HFF-Myc (cell line): Measurements from ENCODE around the gene EIPR1.

ENCODE experiments used
- DNase-seq: peaks from one replicate; pipeline ENCODE4 v3.0.0-alpha.2; 2011; ENCODE audit warnings: low read depth; ENCODE audit errors: extremely low read depth
- H3K4me3 ChIP-seq: replicated peaks from 2 replicates; pipeline ENCODE4 v1.5.1; 2011; ENCODE audit warnings: low read depth, mild to moderate bottlenecking, control low read depth, low read length
- TF ChIP-seq, protein P1 (sequence below): IDR thresholded peaks from 2 replicates; pipeline ENCODE4 v1.5.1; 2012; ENCODE audit warnings: mild to moderate bottlenecking, low read depth, low read length, control low read depth; ENCODE audit errors: missing control alignments

The EIPR1 gene

DNA sequence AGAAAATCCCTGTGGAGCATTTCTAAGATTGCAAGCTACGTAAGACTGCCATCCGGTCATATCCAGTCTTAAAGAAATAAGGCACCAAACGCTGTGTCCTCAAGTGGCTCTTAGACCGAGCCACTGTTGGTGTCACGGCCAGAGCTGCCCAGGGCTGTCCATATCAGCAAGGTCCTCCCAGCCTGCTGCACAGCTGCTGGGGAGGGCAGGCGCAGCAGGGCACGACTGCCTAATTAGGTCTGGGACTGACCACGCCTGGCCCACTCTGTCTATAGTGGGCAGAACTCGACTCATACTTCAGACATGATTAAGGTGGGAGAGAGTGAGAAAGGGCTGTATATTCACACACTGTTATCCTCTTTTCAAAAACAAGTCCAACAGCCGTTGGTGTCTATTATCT, 39.3 kb downstream of the EIPR1 start:
- TF ChIP-seq, protein P1, sequence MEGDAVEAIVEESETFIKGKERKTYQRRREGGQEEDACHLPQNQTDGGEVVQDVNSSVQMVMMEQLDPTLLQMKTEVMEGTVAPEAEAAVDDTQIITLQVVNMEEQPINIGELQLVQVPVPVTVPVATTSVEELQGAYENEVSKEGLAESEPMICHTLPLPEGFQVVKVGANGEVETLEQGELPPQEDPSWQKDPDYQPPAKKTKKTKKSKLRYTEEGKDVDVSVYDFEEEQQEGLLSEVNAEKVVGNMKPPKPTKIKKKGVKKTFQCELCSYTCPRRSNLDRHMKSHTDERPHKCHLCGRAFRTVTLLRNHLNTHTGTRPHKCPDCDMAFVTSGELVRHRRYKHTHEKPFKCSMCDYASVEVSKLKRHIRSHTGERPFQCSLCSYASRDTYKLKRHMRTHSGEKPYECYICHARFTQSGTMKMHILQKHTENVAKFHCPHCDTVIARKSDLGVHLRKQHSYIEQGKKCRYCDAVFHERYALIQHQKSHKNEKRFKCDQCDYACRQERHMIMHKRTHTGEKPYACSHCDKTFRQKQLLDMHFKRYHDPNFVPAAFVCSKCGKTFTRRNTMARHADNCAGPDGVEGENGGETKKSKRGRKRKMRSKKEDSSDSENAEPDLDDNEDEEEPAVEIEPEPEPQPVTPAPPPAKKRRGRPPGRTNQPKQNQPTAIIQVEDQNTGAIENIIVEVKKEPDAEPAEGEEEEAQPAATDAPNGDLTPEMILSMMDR = no peak
- H3K4me3 ChIP-seq = no peak overlapping the region
- no peak for DNase-seq

DNA sequence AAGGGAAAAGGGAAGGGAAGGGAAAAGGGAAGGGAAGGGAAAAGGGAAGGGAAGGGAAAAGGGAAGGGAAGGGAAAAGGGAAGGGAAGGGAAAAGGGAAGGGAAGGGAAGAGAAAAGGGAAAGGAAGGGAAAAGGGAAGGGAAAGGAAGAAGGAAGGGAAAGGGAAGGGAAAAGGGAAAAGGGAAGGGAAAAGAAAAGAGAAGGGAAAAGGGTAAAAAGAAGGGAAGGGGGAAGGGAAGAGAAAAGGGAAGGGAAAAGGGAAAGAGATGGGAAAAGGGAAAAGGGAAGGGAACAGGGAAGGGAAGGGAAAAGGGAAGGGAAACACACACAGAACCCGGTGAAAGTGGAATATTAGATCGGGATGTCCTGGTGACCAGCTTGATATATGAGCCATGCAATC, 40.8 kb downstream of the EIPR1 start:
- no peak overlapping the region for H3K4me3 ChIP-seq
- TF ChIP-seq, protein P1 = no peak
- no peak for DNase-seq

DNA sequence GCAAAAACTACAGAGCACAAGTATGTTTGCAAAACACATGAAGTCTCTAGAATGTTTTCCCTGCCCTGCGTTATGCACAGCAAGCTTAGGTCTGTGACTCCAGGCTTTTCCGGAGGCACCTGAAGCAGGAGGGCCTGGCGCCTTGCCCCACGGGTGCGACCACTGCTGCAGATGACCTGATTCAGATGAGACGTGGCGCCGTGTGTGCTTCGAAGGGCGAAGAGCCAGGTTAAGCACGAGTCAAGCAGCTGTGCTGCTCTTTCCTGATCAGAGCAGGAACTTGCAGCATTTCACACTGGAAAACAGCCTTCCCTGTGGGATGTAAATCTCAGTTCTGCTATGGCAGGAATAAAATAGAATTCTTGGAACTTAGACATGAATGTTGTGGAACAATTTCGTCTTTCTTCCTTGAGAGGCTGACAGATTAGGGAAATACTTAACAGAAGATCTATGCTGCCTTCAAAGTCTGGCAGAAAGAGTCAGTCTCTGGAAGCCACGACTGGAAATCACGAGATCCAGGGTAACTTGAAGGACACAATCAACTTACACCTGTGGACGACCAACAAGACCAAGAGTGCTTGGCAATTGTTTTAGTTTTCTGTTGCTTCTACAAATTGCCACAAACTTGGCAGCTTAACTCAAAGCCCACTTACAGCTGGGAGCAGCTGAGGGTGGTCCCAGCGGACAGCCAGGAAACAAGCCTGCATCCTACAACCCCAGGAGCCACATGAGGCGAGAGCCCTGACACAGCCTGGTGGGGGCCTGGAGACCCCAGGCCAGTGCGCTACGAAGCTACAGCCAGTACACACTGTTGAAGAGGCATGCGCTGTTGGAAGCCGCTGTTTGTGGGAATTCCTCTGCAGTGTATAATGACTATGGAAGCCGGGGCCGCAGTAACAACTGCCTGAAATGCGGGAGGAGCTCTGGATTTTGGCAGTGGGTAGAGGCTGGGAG, 42.9 kb downstream of the EIPR1 start:
- no peak overlapping the region for H3K4me3 ChIP-seq
- TF ChIP-seq, protein P1 = no peak
- no peak for DNase-seq

DNA sequence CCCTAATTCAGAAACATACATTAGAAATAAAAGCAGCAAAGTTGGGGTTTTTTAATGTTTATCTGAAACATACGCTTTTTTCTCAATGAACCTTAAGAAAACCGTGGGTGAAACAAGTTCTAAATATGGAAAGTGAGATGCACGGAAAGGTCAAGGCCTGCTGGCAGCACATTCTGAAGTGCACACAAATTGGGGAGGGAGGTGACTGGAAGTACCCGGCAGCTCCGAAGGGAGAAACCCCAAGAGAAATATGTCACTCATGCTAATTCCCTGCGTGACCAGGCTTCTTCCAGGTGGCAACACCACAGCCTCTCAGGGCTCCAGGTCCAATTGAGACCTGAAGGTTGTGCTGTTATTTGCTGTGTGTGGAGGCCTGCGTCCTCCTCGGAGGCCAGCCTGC, 45.5 kb downstream of the EIPR1 start:
- no peak for DNase-seq
- TF ChIP-seq, protein P1 = no peak
- no peak overlapping the region for H3K4me3 ChIP-seq

DNA sequence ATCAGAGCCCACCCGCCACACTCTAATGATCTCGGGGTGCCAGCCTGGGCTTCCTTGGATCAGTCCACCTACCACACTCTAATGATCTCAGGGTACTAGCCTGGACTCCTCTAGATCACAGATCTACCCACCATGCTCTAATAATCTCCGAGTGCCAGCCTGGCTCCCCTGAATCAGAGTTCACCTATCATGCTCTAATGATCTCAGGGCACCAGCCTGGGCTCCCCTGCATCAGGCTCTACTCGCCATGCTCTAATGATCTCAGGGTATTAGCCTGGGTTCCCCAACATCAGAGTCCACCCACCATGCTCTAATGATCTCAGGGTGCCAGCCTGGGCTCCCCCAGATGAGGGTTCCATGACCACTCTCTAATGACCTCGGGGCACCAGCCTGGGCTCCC, 48.1 kb downstream of the EIPR1 start:
- H3K4me3 ChIP-seq = no peak overlapping the region
- no peak for DNase-seq
- TF ChIP-seq, protein P1 = no peak

DNA sequence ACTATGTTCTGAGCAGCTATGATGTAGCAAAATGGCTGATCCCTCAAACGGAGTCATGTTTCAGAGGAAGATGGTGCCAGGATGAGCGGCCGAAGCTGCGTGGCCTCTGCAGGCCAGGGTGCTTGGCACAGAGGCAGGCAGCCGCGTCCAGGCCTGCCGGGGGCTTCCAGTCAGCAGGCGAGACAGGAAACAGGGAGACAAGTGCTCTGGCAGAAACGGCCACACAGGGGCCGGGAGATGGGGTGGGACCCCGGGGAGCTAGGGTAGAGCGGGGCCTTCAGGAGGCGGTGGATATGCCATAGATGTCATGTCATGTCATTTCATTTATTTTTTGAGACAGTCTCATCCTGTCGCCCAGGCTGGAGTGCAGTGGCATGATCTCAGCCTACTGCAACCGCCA, 50.7 kb downstream of the EIPR1 start:
- no peak overlapping the region for H3K4me3 ChIP-seq
- DNase-seq = no peak
- TF ChIP-seq, protein P1 = no peak

DNA sequence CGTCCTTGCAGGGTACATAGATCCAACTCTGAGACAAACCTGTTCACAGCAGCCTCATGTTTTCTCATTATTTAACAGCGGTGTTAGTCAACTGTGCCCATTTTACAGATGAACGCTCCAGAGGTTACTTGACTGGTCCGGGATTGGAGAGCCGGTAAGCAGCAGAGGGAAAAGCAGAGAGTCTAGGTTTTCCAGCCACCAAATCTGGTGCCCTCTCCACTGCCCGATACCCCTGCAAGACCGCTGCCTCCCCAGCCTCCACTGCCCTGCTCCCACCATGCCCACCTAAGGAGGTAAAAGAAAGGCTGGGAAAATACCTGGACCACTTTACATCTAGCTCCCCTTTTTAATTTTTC, 51.5 kb downstream of the EIPR1 start:
- no peak overlapping the region for H3K4me3 ChIP-seq
- TF ChIP-seq, protein P1 = no peak
- no peak for DNase-seq
